ENCODE measurements around the gene SEMA5A.

Gene SEMA5A

GRCh38 chr5:9468060-9468388 lies 77.9 kb downstream of the SEMA5A start:
- no peak for DNase-seq

- no peak for DNase-seq
Measured at GRCh38 chr5:9467199-9468059, 78.4 kb downstream of the SEMA5A start.

GRCh38 chr5:9466697-9467096 lies 79.2 kb downstream of the SEMA5A start:
- no peak for DNase-seq

GRCh38 chr5:9464478-9464877 lies 81.4 kb downstream of the SEMA5A start:
- no peak for DNase-seq

- DNase-seq: no peak
Measured at GRCh38 chr5:9462109-9462508, 83.8 kb downstream of the SEMA5A start.

GRCh38 chr5:9460885-9461645 lies 84.8 kb downstream of the SEMA5A start:
- DNase-seq: no peak

- no peak for DNase-seq
Measured at GRCh38 chr5:9456435-9457042, 89.3 kb downstream of the SEMA5A start.

GRCh38 chr5:9455826-9456434 lies 89.9 kb downstream of the SEMA5A start:
- no peak for DNase-seq

GRCh38 chr5:9454491-9454890 lies 91.4 kb downstream of the SEMA5A start:
- no peak for DNase-seq

GRCh38 chr5:9454012-9454481 lies 91.8 kb downstream of the SEMA5A start:
- no peak for DNase-seq

GRCh38 chr5:9453480-9454011 lies 92.3 kb downstream of the SEMA5A start:
- no peak for DNase-seq

GRCh38 chr5:9452181-9452580 lies 93.7 kb downstream of the SEMA5A start:
- no peak for DNase-seq

GRCh38 chr5:9451037-9451436 lies 94.8 kb downstream of the SEMA5A start:
- DNase-seq: no peak

GRCh38 chr5:9447691-9448090 lies 98.2 kb downstream of the SEMA5A start:
- no peak for DNase-seq

- DNase-seq: no peak
Measured at GRCh38 chr5:9445826-9446388, 100.0 kb downstream of the SEMA5A start.

- DNase-seq: no peak
Measured at GRCh38 chr5:9444346-9444745, 101.5 kb downstream of the SEMA5A start.

GRCh38 chr5:9441610-9442009 lies 104.3 kb downstream of the SEMA5A start:
- DNase-seq: no peak

GRCh38 chr5:9440517-9440916 lies 105.4 kb downstream of the SEMA5A start:
- no peak for DNase-seq

GRCh38 chr5:9439531-9440292 lies 106.2 kb downstream of the SEMA5A start:
- no peak for DNase-seq

- no peak for DNase-seq
Measured at GRCh38 chr5:9438596-9439354, 107.1 kb downstream of the SEMA5A start.

GRCh38 chr5:9437741-9438240 lies 108.1 kb downstream of the SEMA5A start:
- no peak for DNase-seq
